T follicular helper cell (primary cell): ENCODE measurements around the gene PAPPA2.
"Not testable (repeated sequence)": the region's sequence is repeated elsewhere in the genome, so short reads cannot be mapped to it uniquely, and the experiment has no call there.

Source experiments
- DNase-seq: peaks from one replicate; pipeline ENCODE4 v3.0.0-alpha.2; 2020; ENCODE audit warnings: low read depth
- total RNA-seq, 2 experiments: gene quantifications; one replicate each; lab custom pipeline; 2026; lab: John Stamatoyannopoulos, UW

PAPPA2 gene, protein sequence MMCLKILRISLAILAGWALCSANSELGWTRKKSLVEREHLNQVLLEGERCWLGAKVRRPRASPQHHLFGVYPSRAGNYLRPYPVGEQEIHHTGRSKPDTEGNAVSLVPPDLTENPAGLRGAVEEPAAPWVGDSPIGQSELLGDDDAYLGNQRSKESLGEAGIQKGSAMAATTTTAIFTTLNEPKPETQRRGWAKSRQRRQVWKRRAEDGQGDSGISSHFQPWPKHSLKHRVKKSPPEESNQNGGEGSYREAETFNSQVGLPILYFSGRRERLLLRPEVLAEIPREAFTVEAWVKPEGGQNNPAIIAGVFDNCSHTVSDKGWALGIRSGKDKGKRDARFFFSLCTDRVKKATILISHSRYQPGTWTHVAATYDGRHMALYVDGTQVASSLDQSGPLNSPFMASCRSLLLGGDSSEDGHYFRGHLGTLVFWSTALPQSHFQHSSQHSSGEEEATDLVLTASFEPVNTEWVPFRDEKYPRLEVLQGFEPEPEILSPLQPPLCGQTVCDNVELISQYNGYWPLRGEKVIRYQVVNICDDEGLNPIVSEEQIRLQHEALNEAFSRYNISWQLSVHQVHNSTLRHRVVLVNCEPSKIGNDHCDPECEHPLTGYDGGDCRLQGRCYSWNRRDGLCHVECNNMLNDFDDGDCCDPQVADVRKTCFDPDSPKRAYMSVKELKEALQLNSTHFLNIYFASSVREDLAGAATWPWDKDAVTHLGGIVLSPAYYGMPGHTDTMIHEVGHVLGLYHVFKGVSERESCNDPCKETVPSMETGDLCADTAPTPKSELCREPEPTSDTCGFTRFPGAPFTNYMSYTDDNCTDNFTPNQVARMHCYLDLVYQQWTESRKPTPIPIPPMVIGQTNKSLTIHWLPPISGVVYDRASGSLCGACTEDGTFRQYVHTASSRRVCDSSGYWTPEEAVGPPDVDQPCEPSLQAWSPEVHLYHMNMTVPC (N-terminal part only)
- total RNA-seq: 0.13 to 0.18 reads per million in 2 experiments

DNA sequence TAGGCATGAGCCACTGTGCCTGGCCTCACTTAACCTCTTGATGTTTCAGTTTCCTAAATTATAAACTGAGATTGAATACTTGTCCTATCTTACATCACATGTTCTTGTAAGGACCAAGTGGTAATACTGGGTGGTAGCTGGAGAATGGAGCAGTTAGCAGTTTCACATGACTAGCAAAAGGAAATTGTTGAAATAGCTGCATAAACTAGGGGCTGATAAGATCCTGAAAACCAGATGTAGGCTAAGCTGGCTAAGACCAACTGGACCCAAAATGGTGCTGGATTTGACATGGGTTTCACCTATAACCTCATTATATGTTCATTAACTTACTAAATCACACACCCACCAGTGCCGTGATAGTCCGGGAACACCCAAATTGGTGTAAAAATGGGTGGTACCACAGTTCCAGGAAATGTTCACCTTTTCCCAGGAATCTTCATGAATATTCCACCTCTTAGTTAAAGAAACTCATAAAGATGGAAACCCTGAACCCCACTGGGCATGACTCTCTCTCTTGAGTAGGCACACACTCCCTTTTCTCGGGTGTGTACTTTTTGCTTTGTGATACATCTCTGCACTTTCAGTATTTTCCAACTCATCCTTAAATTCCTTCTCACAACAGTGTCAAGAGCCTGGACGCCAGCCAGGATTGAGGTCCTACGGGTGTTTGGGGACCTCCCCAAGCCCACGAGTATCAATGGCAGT lies at the start of gene PAPPA2:
Gene PAPPA2 (plus strand): TSS at position 502 of the 705 bp plus-strand sequence. CDS start 93,148 bp downstream, outside the sequence.
- no peak for DNase-seq

- no peak for DNase-seq
These were observed 46.2 kb upstream of the PAPPA2 start for GRCh38 chr1:176416777-176417176.

DNA sequence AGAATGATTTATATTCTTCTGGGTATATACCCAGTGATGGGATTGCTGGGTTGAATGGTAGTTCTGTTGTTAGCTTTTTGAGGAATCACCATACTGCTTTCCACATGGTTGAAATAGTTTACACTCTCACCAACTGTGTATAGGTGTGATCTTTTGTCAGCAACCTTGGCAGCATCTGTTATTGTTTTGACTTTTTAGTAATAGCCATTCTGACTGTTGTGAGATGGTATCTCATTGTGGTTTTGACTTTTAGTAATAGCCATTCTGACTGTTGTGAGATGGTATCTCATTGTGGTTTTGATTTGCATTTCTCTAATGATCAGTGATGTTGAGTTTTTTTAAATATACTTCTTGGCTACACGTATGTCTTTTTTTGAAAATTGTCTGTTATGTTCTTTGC lies 43.4 kb upstream of the PAPPA2 start:
- not testable (repeated sequence) for DNase-seq

- no peak for DNase-seq
These were observed 28.7 kb upstream of the PAPPA2 start for GRCh38 chr1:176434234-176434633.

DNA sequence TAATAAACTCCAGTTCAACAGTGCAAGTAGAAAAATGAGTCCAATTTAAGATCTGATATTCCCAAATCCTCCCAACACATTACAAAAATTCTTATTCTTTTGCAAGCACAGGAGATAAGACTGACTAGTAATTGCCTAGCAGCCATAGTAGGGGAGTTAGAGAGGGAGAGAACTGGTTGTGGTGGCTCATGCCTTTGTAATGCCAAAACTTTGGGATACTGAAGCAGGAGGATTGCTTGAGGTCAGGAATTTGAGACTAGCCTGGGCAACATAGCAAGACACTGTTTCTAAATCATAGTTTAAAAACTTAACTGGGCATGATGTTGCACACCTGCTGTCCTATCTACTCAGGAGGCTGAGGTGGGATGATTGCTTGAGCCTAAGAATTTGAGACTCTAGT lies 26.7 kb upstream of the PAPPA2 start:
- DNase-seq: no peak

- DNase-seq: no peak
These were observed 22.8 kb upstream of the PAPPA2 start for GRCh38 chr1:176440176-176440575.

- DNase-seq: no peak
These were observed 18.7 kb upstream of the PAPPA2 start for GRCh38 chr1:176444286-176444685.

GRCh38 chr1:176445402-176445801 lies 17.6 kb upstream of the PAPPA2 start:
- DNase-seq: no peak

- no peak for DNase-seq
These were observed 14.6 kb upstream of the PAPPA2 start for GRCh38 chr1:176448340-176448739.

- DNase-seq: no peak
These were observed 12.4 kb upstream of the PAPPA2 start for GRCh38 chr1:176450526-176450925.

GRCh38 chr1:176451741-176452140 lies 11.2 kb upstream of the PAPPA2 start:
- not testable (repeated sequence) for DNase-seq

DNA sequence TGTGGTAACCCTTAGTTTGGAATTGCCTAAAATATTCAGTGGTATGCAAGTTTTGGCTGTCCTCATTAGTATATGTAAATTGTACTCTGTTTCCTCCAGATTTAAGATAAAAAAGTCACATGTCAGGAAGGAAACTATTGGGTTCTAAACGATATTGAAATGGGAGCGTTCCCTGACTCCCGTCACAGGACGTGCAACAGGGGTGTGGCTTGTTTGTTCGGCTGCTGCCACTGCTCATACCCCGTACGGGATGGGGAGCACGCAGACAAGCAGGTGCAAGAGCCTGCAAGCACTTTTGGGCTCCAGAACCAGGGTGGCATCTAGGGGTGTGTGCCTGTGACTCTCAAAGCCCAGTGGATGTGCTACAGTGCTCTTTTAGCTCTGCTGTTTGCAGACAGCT lies 6.2 kb upstream of the PAPPA2 start:
- no peak for DNase-seq

- no peak for DNase-seq
These were observed 2.2 kb upstream of the PAPPA2 start for GRCh38 chr1:176460544-176461336.

DNA sequence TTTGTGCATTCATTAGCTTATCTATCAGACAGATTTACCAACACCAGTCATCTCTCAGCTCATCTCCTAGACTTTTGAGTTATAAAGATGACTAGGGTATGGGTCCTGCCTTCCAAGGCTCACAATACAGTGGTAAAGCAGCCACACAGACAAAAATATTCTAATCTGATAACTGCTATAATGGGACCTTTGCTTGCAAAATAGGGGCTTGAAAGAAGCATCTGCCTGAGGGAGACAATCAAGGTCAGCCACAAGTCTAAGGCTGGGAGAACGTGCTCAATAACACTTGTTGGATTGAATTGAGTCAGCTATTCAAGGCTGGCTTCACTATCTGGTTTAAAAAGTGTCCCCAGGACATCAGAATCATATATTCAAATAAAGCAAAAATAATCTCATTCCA lies 1.4 kb upstream of the PAPPA2 start:
- no peak for DNase-seq

GRCh38 chr1:176466514-176466913 lies 3.5 kb downstream of the PAPPA2 start:
- DNase-seq: no peak

DNA sequence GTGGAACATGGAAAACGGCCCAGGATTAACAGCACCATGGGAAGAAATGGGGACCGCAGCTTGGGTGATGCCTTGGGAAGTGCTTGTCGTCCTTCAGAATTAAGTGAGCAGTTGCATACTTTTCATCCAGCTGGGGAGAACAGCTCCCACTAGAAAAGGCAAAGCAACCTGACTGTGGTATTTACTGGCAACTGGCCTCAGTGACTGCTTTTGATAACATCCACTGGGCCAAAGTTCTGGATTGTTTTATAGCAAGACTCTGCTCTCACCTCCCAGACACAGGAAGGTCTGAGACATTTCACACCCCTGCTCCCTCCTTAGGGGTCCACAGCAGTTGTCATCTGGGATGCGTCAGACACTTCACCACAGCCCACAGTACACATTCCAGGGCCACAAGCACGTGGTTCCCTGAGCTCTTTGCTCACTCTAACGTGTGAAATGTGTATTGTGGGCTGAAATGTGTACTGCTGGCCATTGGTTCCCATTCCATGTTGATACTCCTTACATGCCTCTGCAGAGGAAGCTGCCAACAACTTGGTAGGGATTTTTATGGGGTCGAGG lies 6.6 kb downstream of the PAPPA2 start:
- DNase-seq: no peak

GRCh38 chr1:176471338-176472121 lies 8.6 kb downstream of the PAPPA2 start:
- no peak for DNase-seq

DNA sequence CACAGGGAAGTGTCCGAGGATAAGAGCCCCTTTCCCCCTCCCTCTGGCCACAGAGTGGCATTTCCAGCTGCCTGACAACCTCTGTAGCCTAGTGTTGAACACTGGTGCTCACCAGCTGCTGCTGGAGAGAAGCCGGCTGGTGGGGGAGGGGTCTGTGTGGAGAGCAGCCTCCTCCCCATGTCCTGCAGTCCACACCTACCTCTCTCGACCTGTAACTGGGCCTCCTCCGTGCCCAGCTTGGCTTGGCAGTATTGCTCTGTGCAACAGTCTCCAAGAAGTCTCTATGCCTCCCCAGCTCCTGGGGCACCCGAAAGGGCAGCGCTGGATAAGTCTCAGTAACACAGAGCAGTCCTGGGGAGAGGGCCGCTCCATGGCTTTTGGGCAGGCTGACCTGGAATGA lies 17.0 kb downstream of the PAPPA2 start:
- no peak for DNase-seq

- DNase-seq: no peak
These were observed 17.8 kb downstream of the PAPPA2 start for GRCh38 chr1:176480750-176481149.

- DNase-seq: no peak
These were observed 22.1 kb downstream of the PAPPA2 start for GRCh38 chr1:176485083-176485482.
